ENCODE data around the gene C11orf71. TPM values are rescaled to one million over a fixed set of nuclear protein-coding genes. Genes with fewer than 3 reads are reported as not detected.

C11orf71 gene, protein sequence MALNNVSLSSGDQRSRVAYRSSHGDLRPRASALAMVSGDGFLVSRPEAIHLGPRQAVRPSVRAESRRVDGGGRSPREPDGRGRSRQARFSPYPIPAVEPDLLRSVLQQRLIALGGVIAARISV
- 7.9 and 8.7 TPM in 2 replicates for total RNA-seq (2014; rRNA removed; shearing (Covaris generic))
- polyA plus RNA-seq (2015; cell fraction: cytosol; rRNA removed) = 6.7 and 7.1 TPM in 2 replicates
- 16.7 and 25.2 TPM in 2 replicates for polyA plus RNA-seq (2015; cell fraction: nucleus; rRNA removed)

DNA sequence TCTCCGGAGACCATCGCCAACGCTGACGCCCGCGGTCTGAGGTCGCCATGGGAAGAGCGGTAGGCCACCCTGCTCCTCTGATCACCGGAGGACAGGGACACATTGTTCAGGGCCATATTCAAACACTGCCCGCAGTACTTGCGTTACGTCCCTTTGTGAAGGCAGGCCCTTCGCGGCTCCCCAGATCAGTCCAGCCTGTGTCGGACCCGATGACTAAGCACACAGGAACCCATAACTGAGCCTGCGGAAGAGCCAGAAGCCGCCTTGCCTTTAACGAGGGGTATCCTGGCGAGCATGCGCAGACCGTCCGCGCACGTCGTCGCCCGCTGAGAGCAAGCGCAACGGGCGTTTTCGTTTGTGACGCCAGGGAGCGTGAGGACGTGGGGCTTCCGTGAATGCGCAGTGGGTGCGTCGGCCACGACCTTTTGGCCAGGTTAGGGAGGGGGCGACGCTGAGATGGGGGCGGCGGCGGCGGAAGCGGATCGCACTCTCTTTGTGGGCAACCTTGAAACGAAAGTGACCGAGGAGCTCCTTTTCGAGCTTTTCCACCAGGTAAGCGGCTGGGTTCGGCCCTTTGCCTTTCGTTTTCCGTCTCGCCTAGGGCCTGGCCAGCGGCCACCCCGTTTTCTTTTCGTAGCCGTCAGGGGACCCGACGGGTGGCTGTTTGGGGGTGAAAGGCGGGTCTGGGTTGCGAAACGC, at the start of gene C11orf71, which contains the start of gene RBM7:
C11orf71 (minus strand) TSS at position 296 of the 699 bp plus-strand sequence; CDS start at position 116, 180 bp downstream.
RBM7 (plus strand) TSS at position 451 of the 699 bp plus-strand sequence; CDS start at position 457, 6 bp downstream.
- DNase-seq (ENCODE audit: low read depth, low spot score) = peak; percentile 96
- in situ Hi-C loops (cut with HindIII; ENCODE audit: low pct_unique_long_range_greater_than_20kb, low sequenced_read_pairs) = no loop called here

DNA sequence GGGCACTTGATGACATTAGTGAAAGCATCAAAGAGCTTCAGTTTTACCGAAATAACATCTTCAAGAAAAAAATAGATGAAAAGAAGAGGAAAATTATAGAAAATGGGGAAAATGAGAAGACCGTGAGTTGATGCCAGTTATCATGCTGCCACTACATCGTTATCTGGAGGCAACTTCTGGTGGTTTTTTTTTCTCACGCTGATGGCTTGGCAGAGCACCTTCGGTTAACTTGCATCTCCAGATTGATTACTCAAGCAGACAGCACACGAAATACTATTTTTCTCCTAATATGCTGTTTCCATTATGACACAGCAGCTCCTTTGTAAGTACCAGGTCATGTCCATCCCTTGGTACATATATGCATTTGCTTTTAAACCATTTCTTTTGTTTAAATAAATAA, 49.5 kb upstream of the C11orf71 start:
- DNase-seq (ENCODE audit: low read depth, low spot score) = no peak
- in situ Hi-C loops (cut with HindIII; ENCODE audit: low pct_unique_long_range_greater_than_20kb, low sequenced_read_pairs) = no loop called here

DNA sequence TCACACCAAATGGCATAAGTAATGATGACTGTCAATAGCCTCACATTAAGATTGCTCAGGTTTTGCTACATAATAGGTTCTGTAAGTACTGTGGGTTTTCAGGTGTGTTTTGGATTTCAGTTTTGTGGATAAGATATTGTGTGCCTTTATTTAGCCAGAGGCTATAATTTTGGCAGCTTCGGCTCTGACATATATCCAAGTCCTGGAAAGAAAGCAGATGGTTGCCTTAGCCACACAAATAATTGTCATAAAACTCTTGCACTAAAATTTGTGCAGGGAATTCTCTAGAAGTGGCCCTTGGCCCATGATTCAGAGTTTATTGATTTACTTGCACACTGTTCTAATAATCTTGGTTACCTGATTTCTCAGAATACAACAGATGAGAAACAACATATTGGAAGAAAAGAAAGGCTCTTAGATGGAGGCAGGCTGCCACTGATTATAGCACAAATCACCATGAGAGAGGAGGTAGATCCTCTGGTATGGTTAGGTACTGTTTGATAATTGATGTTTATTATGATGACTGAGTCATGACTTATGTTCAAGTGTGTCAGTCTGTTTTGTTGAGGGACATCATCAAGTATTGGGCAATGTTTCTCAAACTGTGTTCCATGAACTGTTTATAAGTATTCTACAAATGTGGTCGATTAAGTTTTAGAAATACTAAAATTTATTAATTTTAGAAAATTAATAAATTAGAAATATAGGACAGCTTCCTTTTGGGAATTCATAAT, 48.6 kb upstream of the C11orf71 start:
- no peak for DNase-seq (ENCODE audit: low read depth, low spot score)
- in situ Hi-C loops (cut with HindIII; ENCODE audit: low pct_unique_long_range_greater_than_20kb, low sequenced_read_pairs) = no loop called here

DNA sequence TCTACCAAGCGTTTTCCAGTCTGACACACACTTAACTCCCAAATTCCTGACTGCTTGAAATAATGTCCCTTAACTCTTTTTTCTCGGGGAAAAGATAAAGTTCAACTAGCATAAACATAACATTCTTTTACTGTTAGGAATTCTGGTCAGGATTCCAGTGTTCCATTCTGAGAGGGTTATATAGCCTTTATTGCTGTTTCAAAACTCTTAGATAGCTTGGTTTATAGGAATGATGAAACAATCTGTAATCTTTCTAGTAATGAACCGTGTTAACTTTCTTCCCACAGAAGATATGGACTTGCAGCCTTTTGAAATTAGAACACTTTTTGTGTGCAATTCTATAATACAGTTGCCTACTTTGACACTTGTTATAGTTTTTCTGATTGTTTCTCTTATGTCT, 47.6 kb upstream of the C11orf71 start:
- no peak for DNase-seq (ENCODE audit: low read depth, low spot score)
- in situ Hi-C loops (cut with HindIII; ENCODE audit: low pct_unique_long_range_greater_than_20kb, low sequenced_read_pairs) = no loop called here

DNA sequence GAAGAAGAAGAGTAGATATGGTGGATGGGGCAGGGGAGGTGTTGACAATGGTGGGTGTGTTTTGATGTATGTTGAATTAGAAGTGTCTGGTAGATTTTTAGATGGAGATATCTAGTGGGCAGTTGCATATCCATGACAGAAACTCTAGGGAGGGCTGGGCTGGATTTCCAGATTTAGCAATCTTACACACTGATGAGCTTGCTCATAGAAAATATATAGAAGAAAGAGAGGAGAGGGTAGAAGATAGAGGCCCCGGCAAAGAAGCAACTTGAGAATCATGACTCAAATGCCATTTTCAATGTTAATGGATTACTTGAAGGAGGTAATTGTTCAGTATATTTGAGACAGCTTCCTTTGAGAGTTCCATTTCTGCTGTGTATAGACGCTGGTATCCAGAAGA, 47.1 kb upstream of the C11orf71 start:
- in situ Hi-C loops (cut with HindIII; ENCODE audit: low pct_unique_long_range_greater_than_20kb, low sequenced_read_pairs) = no loop called here
- DNase-seq (ENCODE audit: low read depth, low spot score) = no peak

DNA sequence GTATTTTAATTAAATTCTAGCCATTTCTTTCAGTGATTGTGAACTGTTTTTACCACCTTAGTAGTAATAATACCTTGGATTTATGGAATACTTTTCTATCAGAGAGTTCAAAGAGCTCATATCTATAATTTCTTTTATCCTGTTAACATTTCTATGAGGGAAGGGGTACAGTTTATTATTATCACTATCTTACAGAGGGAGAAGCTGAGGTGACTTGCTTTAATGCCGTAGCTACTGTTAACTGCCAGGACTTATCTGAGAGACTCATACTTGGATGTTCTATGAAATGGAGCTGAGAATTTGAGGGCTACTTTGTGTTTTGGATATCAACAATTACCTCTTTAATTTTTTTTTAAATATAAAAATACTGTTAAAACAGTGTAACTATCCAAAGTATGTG, 42.2 kb upstream of the C11orf71 start:
- DNase-seq (ENCODE audit: low read depth, low spot score) = no peak
- in situ Hi-C loops (cut with HindIII; ENCODE audit: low pct_unique_long_range_greater_than_20kb, low sequenced_read_pairs) = no loop called here

DNA sequence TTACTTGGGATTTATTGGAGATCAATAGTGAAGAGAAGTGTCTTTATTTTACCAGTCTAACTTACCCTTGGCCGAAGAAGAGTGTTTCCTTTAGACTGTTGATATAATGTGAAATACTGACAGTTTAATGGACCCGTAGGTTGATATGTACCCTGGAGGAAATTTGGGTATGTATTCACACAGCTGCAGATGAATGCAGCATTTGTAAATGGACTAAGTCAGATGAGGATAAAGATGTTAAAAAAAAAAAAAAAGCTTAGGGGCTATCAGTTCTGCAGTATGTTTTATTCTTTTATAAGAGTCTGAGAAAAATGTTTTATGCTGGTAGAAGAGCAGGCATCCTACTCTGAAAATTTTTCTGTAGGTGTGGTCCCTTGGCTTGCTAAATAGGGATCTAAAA, 41.6 kb upstream of the C11orf71 start:
- DNase-seq (ENCODE audit: low read depth, low spot score) = peak; percentile 30
- in situ Hi-C loops (cut with HindIII; ENCODE audit: low pct_unique_long_range_greater_than_20kb, low sequenced_read_pairs) = no loop called here

DNA sequence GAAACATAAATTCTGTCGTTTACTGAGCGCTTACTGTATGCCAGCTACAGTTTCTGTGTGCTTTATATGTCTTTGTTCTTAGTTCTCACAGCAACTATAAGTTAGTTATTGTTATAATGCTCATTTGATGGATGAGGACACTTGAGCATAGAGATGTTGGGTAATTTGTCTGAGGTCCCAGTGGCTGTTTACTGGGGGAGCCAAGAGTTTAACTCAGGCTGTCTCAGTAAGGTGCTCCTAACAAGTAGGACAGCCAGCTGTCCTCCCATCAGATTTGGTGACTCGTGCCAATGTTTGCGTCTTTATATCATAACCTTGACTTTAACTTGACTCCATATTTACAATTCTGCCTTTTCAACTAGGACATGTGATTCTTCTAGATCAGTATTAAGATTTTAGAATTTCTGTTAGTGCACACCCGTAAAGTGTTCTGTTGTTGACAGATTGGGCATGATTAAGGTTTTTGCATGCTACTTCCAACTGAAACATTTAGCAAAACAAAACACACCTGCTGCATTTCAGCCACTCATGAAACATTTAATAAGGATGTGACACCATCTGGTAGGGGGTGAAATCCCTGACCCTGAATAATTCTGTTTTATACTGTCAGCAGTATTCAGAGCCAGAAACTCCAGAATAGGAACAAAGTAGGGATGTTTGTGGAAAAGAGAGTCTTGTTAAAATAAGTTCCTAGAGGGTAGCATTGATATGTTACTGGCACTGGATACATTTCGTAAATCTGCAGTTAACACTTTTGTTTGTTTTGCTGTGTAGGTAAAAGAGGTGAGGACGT, 40.9 kb upstream of the C11orf71 start:
- in situ Hi-C loops (cut with HindIII; ENCODE audit: low pct_unique_long_range_greater_than_20kb, low sequenced_read_pairs) = no loop called here
- no peak for DNase-seq (ENCODE audit: low read depth, low spot score)

DNA sequence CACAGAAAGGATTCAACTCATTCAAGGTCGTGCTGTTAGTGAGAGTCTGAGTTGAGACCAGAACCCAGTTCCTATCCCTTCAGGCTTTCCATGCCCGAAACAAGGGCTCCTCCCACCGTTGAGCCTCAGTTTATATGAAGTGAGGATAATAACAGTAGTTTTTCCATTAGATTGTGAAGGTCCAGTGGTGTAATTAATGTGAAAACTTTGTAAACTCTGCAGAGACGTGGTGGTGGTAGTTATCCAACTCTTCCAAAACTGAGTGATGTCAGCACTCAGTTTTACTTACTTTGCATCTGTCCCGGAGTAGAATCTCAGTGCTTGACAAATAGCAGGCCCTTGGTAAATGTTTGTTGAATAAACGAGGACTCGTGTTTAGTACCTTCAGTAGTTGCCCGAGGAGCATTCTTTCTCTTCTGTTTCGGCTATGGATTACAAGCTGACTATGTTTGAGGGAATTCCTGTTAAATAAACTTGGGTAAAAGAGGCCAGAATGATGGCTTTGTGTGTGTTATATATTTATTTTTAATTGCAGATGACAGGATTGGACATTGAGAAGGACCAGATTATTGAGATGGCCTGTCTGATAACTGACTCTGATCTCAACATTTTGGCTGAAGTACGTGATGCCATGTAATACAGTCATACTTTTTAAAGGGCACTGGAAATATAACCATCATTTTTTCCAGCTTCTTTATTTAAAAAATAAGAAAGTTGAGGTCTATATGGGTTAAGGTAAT, 40.0 kb upstream of the C11orf71 start:
- DNase-seq (ENCODE audit: low read depth, low spot score) = no peak
- in situ Hi-C loops (cut with HindIII; ENCODE audit: low pct_unique_long_range_greater_than_20kb, low sequenced_read_pairs) = no loop called here

DNA sequence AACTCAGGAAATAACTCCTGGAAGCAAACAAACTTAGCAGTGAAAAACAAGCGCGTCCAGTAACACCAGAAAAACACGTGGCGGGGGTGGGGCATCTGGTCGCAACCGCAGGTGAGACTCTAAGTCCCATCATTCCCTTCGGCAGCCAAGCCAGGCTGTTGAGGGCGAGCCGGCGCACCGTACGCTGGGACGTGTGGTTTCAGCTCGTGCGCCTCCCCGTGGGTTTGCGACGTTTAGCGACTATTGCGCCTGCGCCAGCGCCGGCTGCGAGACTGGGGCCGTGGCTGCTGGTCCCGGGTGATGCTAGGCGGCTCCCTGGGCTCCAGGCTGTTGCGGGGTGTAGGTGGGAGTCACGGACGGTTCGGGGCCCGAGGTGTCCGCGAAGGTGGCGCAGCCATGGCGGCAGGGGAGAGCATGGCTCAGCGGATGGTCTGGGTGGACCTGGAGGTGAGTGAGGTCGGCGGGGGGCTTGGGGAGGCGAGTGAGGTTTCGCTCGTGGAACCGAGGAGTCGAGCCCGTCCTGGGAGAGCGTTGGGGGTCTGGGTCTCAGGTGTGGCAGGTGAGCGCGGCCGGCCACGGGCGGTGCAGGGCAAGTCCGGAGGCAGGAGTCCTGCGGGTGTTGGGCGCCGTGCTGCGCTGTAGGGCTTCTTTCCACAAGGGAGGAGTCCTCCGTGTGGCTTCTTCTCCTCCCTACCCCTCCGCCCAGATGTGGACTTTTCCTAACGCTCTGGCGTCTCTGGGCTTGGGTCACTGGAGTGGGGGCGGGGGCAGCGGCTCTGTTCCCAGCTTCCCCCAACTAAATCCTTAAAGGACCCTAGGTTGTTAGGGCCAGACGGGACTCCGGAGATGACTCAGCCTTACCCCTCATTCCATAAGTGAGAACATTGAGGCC, 39.2 kb upstream of the C11orf71 start, which contains the start of gene REXO2:
REXO2 (plus strand) TSS at position 239 of the 892 bp plus-strand sequence; CDS start at position 301, 62 bp downstream.
- in situ Hi-C loops (cut with HindIII; ENCODE audit: low pct_unique_long_range_greater_than_20kb, low sequenced_read_pairs) = no loop called here

DNA sequence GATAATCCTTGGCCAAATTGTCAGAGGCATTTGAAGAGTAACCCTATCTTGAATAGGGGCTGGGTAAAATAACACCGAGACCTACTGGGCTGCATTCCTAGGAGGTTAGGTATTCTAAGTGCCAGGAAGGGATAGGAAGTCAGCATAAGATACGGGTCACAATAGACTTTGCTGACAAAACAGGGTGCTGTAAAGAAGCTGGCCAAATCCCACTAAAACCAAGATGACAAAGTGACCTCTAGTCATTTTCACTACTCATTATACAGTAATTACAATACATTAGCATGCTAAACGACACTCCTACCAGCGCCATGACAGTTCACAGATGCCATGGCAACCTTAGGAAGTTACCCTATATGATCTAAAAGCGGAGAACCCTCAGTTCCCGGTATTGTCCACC, 38.0 kb upstream of the C11orf71 start:
- no peak for DNase-seq (ENCODE audit: low read depth, low spot score)

More for the DNA sequence above, 39.2 kb upstream of the C11orf71 start, which contains the start of gene REXO2:
- peak; percentile 93 for DNase-seq (ENCODE audit: low read depth, low spot score)

DNA sequence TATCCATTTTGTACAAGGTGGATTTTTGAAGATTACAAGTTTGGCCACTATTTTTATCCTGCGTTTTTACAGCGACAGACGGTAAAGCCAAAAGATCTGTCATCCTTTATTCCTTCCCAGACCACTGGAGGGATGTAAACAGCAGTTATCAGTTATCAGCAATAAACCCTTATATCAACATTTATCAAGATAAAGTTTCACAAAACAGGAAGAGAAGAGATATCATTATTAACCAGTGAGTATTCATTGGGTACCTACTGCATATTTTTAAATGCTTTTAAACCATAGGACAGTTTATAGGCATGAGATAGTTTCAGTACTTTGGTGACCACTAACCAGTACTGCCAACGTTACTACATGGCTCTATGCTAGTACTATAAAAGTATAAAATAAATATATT, 33.1 kb upstream of the C11orf71 start:
- in situ Hi-C loops (cut with HindIII; ENCODE audit: low pct_unique_long_range_greater_than_20kb, low sequenced_read_pairs) = no loop called here
- DNase-seq (ENCODE audit: low read depth, low spot score) = no peak

More for the DNA sequence above, 38.0 kb upstream of the C11orf71 start:
- in situ Hi-C loops (cut with HindIII; ENCODE audit: low pct_unique_long_range_greater_than_20kb, low sequenced_read_pairs) = no loop called here

DNA sequence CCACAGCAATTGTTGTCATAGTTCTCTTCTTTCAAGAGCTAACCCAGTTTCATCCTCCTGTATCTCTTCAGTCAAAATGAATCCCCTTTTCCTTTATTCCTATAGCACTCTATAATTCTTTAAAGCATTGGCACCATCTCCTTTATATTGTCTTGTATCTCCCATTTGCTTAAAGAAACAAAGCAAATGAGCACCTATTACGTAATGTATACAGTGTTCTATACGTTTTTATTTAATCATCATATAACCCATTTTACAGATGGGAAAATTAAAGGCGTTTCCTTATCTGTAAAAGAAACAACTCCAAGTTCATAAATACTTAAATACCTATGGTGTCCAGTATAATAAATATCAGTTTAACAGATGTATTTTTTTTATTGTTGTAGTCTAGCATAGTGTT, 32.6 kb upstream of the C11orf71 start:
- no peak for DNase-seq (ENCODE audit: low read depth, low spot score)
- in situ Hi-C loops (cut with HindIII; ENCODE audit: low pct_unique_long_range_greater_than_20kb, low sequenced_read_pairs) = no loop called here

DNA sequence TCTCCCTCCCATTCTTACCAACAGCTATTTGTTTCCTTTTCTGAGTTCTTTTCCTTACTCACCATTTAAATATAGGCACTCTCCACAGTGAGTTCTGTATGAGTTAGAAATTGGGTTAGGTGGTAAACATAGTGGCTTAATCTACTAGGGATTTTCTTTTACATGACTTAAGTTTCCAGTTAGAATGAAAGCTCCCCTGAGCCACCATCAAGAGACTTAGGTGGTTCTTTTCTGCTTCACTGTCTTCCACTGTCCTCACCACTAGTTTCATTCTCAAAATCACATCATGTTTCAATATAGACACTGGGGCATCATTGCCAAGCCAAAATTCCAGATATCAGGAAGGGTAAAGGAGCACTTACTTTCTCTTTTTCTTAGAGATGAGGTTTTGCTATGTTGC, 30.0 kb upstream of the C11orf71 start:
- in situ Hi-C loops (cut with HindIII; ENCODE audit: low pct_unique_long_range_greater_than_20kb, low sequenced_read_pairs) = no loop called here
- no peak for DNase-seq (ENCODE audit: low read depth, low spot score)

DNA sequence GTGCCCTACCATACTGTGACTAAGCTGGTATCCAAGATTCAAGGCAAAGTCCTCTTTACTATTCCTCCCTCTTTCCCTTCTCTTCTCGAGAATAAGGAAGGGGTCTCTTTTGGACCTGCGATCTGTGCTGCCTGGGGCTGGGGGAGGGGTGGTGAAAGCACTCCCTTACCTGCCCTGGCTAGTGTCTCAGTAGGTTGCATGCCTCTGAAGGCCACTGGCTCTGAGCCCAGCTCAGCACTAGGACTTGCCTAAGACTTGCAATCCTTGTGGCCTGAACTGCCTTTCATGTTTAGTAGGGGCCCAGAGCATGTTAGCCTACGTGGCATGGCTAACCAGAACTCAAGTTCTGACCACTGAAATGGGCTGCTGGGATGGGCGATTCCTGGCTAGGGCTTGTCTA, 26.0 kb upstream of the C11orf71 start:
- DNase-seq (ENCODE audit: low read depth, low spot score) = no peak

DNA sequence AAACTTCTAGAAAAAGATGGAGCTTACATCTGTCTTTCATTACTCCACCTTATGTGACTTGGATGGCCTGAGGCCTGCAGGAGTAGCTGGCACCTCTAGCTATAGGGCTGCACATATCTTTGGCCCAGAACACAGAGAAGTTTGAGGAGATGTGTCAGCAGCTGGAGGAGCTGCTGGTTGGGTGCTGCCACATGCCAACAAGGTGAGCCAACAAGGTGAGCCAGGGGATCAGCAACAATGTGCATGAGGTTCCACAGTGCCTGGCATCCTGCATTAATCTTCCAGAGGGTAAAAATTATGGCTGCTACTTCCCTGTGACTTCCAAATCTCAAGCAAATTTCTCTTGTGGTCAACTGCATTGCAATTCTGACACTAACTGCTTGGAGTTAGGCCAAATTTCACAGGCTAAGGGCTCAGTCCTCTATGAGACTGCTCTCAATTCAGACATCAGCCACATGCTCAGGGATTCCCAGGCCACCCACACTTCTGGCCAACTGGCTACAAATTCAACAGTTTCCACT, 16.2 kb upstream of the C11orf71 start:
- DNase-seq (ENCODE audit: low read depth, low spot score) = no peak
- in situ Hi-C loops (cut with HindIII; ENCODE audit: low pct_unique_long_range_greater_than_20kb, low sequenced_read_pairs) = no loop called here

More for the DNA sequence above, 26.0 kb upstream of the C11orf71 start:
- in situ Hi-C loops (cut with HindIII; ENCODE audit: low pct_unique_long_range_greater_than_20kb, low sequenced_read_pairs) = no loop called here

Data from SK-MEL-5 (cell line).